ENCODE data around the gene PHIP.
"Not testable (repeated sequence)": the region's sequence is repeated elsewhere in the genome, so short reads cannot be mapped to it uniquely, and the experiment has no call there.

PHIP gene

DNA sequence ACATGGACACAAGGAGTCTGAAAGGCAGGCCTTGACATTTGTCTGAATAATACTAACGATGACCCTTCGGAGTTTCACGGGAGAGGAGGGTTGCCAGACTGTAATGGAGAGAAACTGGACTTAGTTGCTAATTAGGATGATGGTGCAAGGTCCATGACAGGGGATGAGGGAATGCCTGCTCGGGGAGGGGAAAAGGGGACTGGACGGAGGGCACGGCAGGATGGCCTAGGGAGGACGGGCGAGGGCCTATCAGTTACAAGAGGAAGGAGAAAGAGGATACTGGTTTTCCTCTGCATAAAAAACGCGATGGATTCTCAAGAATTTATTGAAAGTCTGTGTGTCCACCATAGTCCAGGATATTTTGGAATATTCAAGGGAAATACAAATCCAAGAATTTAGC is 168.0 kb downstream of the PHIP start:
- no peak for DNase-seq (ENCODE audit: low read depth)
- TF ChIP-seq, protein P1, sequence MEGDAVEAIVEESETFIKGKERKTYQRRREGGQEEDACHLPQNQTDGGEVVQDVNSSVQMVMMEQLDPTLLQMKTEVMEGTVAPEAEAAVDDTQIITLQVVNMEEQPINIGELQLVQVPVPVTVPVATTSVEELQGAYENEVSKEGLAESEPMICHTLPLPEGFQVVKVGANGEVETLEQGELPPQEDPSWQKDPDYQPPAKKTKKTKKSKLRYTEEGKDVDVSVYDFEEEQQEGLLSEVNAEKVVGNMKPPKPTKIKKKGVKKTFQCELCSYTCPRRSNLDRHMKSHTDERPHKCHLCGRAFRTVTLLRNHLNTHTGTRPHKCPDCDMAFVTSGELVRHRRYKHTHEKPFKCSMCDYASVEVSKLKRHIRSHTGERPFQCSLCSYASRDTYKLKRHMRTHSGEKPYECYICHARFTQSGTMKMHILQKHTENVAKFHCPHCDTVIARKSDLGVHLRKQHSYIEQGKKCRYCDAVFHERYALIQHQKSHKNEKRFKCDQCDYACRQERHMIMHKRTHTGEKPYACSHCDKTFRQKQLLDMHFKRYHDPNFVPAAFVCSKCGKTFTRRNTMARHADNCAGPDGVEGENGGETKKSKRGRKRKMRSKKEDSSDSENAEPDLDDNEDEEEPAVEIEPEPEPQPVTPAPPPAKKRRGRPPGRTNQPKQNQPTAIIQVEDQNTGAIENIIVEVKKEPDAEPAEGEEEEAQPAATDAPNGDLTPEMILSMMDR (IDR thresholded peaks at IDR 0.05; ENCODE audit: low read depth, low read length, missing control alignments) = no peak
- H3K4me3 ChIP-seq (ENCODE audit: low read depth, low read length) = no peak overlapping the region

DNA sequence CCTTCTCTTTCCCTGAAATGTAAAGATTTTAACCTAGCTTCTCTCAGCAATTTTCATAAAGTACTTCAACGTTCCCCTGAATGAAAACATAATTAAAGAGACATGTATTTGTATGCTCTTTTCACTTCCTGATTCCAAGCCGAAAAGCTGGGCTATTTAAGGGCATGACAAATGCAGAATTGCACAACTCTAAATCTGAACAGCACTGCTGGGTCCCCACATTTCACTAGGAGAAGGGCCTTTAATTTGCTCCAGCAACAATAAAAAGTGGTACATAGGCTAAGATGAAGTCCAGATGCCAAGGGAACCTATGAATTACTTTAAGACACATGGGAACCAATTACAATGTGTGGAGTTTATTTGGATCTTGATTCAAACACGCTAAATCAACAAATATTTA is 168.7 kb downstream of the PHIP start:
- TF ChIP-seq, protein P1 (IDR thresholded peaks at IDR 0.05; ENCODE audit: low read depth, low read length, missing control alignments) = no peak
- H3K4me3 ChIP-seq (ENCODE audit: low read depth, low read length) = no peak overlapping the region
- no peak for DNase-seq (ENCODE audit: low read depth)

DNA sequence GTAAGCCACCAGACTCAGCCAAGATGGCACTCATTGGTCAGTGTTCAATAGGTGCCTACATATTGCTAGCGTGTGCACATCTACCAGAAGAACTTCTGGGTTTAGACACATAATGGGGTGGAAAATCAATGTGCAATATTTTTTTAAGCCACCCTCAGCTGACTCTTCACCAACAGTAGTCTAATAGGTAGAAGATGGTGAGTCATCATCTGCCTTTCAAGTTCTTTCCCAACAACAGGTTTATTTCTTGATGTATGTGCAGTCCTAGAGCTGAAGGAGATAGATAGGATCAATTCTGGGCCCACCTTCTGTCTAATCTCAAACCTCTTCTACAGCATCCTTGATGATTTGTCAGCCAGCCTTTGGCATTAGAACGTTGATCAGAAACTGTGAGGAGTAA is 169.4 kb downstream of the PHIP start:
- TF ChIP-seq, protein P1 (IDR thresholded peaks at IDR 0.05; ENCODE audit: low read depth, low read length, missing control alignments) = no peak
- no peak overlapping the region for H3K4me3 ChIP-seq (ENCODE audit: low read depth, low read length)
- DNase-seq (ENCODE audit: low read depth) = no peak

DNA sequence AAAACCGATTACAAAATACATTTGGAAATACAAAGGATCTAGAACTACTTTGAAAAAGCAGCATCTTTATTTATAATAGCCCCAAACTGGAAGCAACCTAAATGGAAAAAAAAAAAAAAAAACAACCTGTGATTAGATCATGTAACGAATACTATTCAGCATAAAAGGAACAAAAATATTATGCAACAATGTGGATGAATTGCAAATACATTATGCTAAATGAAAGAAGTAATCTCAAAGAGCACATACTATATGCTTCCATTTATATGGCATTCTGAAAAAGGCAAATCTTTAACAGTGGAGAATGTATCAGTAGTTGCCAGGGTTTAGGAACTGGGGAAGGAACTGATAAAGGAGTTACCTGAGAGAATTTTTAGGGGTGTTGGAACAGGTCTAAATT is 181.8 kb downstream of the PHIP start:
- TF ChIP-seq, protein P1 (IDR thresholded peaks at IDR 0.05; ENCODE audit: low read depth, low read length, missing control alignments) = no peak
- no peak overlapping the region for H3K4me3 ChIP-seq (ENCODE audit: low read depth, low read length)
- DNase-seq (ENCODE audit: low read depth) = no peak

DNA sequence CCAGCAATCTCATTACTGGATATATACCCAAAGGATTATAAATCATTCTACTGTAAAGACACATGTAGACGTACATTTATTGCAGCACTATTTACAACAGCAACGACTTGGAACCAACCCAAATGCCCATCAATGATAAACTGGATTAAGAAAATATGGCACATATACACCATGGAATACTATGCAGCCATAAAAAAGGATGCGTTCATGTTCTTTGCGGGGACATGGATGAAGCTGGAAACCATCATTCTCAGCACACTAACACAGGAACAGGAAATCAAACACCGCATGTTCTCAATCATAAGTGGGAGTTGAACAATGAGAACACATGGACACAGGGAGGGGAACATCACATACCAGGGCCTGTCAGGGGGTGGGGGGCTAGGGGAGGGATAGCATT is 188.2 kb downstream of the PHIP start:
- not testable (repeated sequence) for H3K4me3 ChIP-seq (ENCODE audit: low read depth, low read length); DNase-seq (ENCODE audit: low read depth)
